Kidney (tissue), 14 donors: ENCODE measurements around the gene OVOL3. TPM values are rescaled to one million over a fixed set of nuclear protein-coding genes. Genes with fewer than 3 reads are reported as not detected.

Experiments used
- DNase-seq, 5 donors: peaks; one replicate each; pipeline ENCODE4 v3.0.0-alpha.2; 2013 to 2020
- FAIRE-seq: peaks from 2 replicates; lab custom pipeline; 2012; peaks lifted over from hg19 to GRCh38; lab: Jason Lieb, UNC
- H3K27ac ChIP-seq, 2 donors: one replicate each; pipeline ENCODE4 v1.7.0; 2013; ENCODE audit warnings: low read depth in 2 of 2, low read length in 2 of 2, inconsistent platforms in 1 of 2
- H3K27me3 ChIP-seq: one replicate; pipeline ENCODE4 v1.7.1; 2013; ENCODE audit warnings: low read length, inconsistent platforms; ENCODE audit not compliant: control insufficient read depth, insufficient read depth
- H3K36me3 ChIP-seq, 3 donors: one replicate each; pipeline versions ENCODE4 v1.7.0 to v1.7.1; 2013; ENCODE audit warnings: low read length in 3 of 3, control low read depth in 1 of 3, inconsistent platforms in 1 of 3; ENCODE audit not compliant: insufficient read depth in 3 of 3, control insufficient read depth in 2 of 3
- H3K4me1 ChIP-seq, 3 donors: one replicate each; pipeline versions ENCODE4 v1.7.0 to v1.7.1; 2013; ENCODE audit warnings: low read length in 3 of 3, inconsistent platforms in 1 of 3, low read depth in 1 of 3; ENCODE audit not compliant: control insufficient read depth in 2 of 3, insufficient read depth in 2 of 3
- H3K4me3 ChIP-seq, 3 donors: one replicate each; pipeline versions ENCODE4 v1.7.0 to v1.8.1; 2013; ENCODE audit warnings: low read length in 3 of 3, control low read depth in 1 of 3, inconsistent platforms in 1 of 3
- H3K9ac ChIP-seq, 3 donors: one replicate each; pipeline versions ENCODE4 v1.7.0 to v1.7.1; 2013; ENCODE audit warnings: low read length in 3 of 3, control low read depth in 1 of 3, inconsistent platforms in 1 of 3
- H3K9me3 ChIP-seq, 3 donors: one replicate each; pipeline versions ENCODE4 v1.7.0 to v1.7.1; 2013; ENCODE audit warnings: low read length in 3 of 3, control low read depth in 1 of 3, inconsistent platforms in 1 of 3; ENCODE audit not compliant: control insufficient read depth in 2 of 3, insufficient read depth in 1 of 3
- CTCF ChIP-seq: IDR thresholded peaks from 3 replicates; pipeline ENCODE4 v1.5.1; 2012; ENCODE audit warnings: mild to moderate bottlenecking, moderate library complexity, borderline replicate concordance; ENCODE audit not compliant: insufficient read depth; ENCODE audit errors: extremely low read depth
- intact Hi-C: fragments of 100-400 bp; cut with DNase I; formaldehyde crosslinking; loops from one replicate; pipeline ENCODE4 v1.11.1; 2022
- polyA plus RNA-seq: library from polyadenylated mRNA; stranded (reverse); fragments of 350-450 nt; fragmentation: Illumina TruSeq; extraction: RNeasy Lipid Tissue Mini Kit (QIAGEN cat#74804); gene quantifications from one replicate; pipeline ENCODE4 v1.2.3, GENCODE V29; 2014; ENCODE audit warnings: low read depth, low replicate concordance; ENCODE audit not compliant: insufficient read depth
- total RNA-seq: library from RNA; stranded (reverse); fragmentation: NEBNext Ultra II Directional; extraction: Animal tissue kit (Norgen Biotek cat#: 25700); gene quantifications from one replicate; pipeline ENCODE4 v1.2.1, GENCODE V29; 2021
- donor health status: control.
- donor health status: control.
- donor health status: control.
- donor health status: control.
- donor health status: control.
- donor health status: DM: yes; HTN: yes; CAD: no.
- donor health status: Normal renal cell carcinoma (clear cell type).

Gene OVOL3
- total and polyA plus RNA-seq, 2 donors from 2014 or later, result not detected

- Histone ChIP-seq H3K9ac (no peak overlapping the region), H3K4me3 (no peak overlapping the region), H3K27ac (no peak overlapping the region), H3K9me3 (no peaks in the 10 kb centered on the region), H3K36me3 (peaks cover 0 to 14% (median 2%) of the 10 kb centered on the region in 3 donors), H3K27me3 (no peaks in the 10 kb centered on the region), H3K4me1 (peaks cover 0 to 18% (median 4%) of the 10 kb centered on the region in 3 donors)
- TF ChIP-seq CTCF, result no peak
- FAIRE-seq (no peak), DNase-seq (no peak)
- intact Hi-C loops, result no loop called here
Observed at GRCh38 chr19:36112678-36113077, 1.7 kb downstream of the OVOL3 start.

GRCh38 chr19:36113425-36113824 is 2.5 kb downstream of the OVOL3 start:
- Histone ChIP-seq H3K36me3 (peaks cover 2 to 17% (median 3%) of the 10 kb centered on the region in 3 donors), H3K4me1 (peaks cover 0 to 18% (median 4%) of the 10 kb centered on the region in 3 donors), H3K27ac (no peak overlapping the region), H3K4me3 (peak overlapping the region in 2 of 3 donors; percentile 89 to 98), H3K9ac (peak overlapping the region in 1 of 3 donors; percentile 98), H3K9me3 (no peaks in the 10 kb centered on the region), H3K27me3 (no peaks in the 10 kb centered on the region)
- intact Hi-C loops, result no loop called here
- FAIRE-seq, result no peak
- DNase-seq, result no peak
- TF ChIP-seq CTCF, result no peak

- FAIRE-seq (no peak), DNase-seq (peak in 4 of 5 donors; percentile 23 to 70 (median 43))
- Histone ChIP-seq H3K36me3 (peaks cover 2 to 20% (median 3%) of the 10 kb centered on the region in 3 donors), H3K4me3 (peak overlapping the region; percentile 89 to 98 (median 97)), H3K27ac (peak overlapping the region; percentile 84 to 93), H3K9me3 (no peaks in the 10 kb centered on the region), H3K9ac (peak overlapping the region; percentile 84 to 98 (median 84)), H3K27me3 (no peaks in the 10 kb centered on the region), H3K4me1 (peaks cover 0 to 18% (median 4%) of the 10 kb centered on the region in 3 donors)
- intact Hi-C loops, result no loop called here
- TF ChIP-seq CTCF, result no peak
Observed at GRCh38 chr19:36113894-36114720, 3.2 kb downstream of the OVOL3 start.
